ENCODE results near the gene IFT74. TPM values are rescaled to one million over a fixed set of nuclear protein-coding genes. Genes with fewer than 3 reads are reported as not detected.
A peak's percentile ranks its signal among the peaks of the same experiment; 100 is the strongest.

Gene IFT74
- total and polyA plus RNA-seq, 2 of the 13 experiments (the other 11 are each of a cell fraction or from before 2014, with no cell fraction given) = 4.2 to 12.3 TPM

- no peak for TF ChIP-seq BRF2 (CRISPR knock-in tag; IDR thresholded peaks at IDR 0.05)
- TF ChIP-seq MTA1 (CRISPR knock-in tag; IDR thresholded peaks at IDR 0.05; ENCODE audit: borderline replicate concordance) = peak; percentile 62; the same call in 1 of the 2 replicates
- peak; percentile 95 for TF ChIP-seq PHF8 (CRISPR knock-in tag; IDR thresholded peaks at IDR 0.05)
- TF ChIP-seq MED1 (CRISPR knock-in tag; IDR thresholded peaks at IDR 0.05) = 0 out of 2 replicates have a peak, but pooled peaks have one; percentile 26
- TF ChIP-seq ZNF740 (CRISPR knock-in tag; IDR thresholded peaks at IDR 0.05) = no peak
- TF ChIP-seq ZNF619 (CRISPR knock-in tag; IDR thresholded peaks at IDR 0.05) = no peak
- TF ChIP-seq ZNF83 (CRISPR knock-in tag; IDR thresholded peaks at IDR 0.05; ENCODE audit: borderline replicate concordance) = no peak; the same call in 1 of the 2 replicates
- no peak for TF ChIP-seq MAZ (IDR thresholded peaks at IDR 0.05; ENCODE audit: borderline replicate concordance, low read depth, low read length)
- TF ChIP-seq MAZ (CRISPR knock-in tag; IDR thresholded peaks at IDR 0.05; ENCODE audit: low read depth) = peak; percentile 78
- TF ChIP-seq ZKSCAN8 (CRISPR knock-in tag; IDR thresholded peaks at IDR 0.05; ENCODE audit: borderline replicate concordance) = no peak
- TF ChIP-seq MIER2 (CRISPR knock-in tag; IDR thresholded peaks at IDR 0.05) = no peak
- no peak for TF ChIP-seq DDIT3 (CRISPR knock-in tag; IDR thresholded peaks at IDR 0.05)
- TF ChIP-seq ZNF225 (CRISPR knock-in tag; IDR thresholded peaks at IDR 0.05) = peak; percentile 72
- no peak for TF ChIP-seq GPBP1L1 (CRISPR knock-in tag; IDR thresholded peaks at IDR 0.05)
- TF ChIP-seq ZNF572 (CRISPR knock-in tag; IDR thresholded peaks at IDR 0.05) = no peak
- no peak for TF ChIP-seq ZNF652 (CRISPR knock-in tag; IDR thresholded peaks at IDR 0.05; ENCODE audit: borderline replicate concordance, low read depth)
- TF ChIP-seq PBX2 (CRISPR knock-in tag; IDR thresholded peaks at IDR 0.05) = no peak
- TF ChIP-seq RCOR2 (CRISPR knock-in tag; IDR thresholded peaks at IDR 0.05) = no peak
- peak; percentile 48; the same call in 1 of the 2 replicates for TF ChIP-seq SP4 (CRISPR knock-in tag; IDR thresholded peaks at IDR 0.05)
- TF ChIP-seq MBNL3 (CRISPR knock-in tag; conservative IDR thresholded peaks at IDR 0.05) = no peak
- TF ChIP-seq GTF3A (CRISPR knock-in tag; conservative IDR thresholded peaks at IDR 0.05) = no peak; the same call in 1 of the 2 replicates
- TF ChIP-seq SIN3A (IDR thresholded peaks at IDR 0.05; ENCODE audit: borderline replicate concordance, low read depth, low read length) = peak; percentile 96
- TF ChIP-seq BCL3 (CRISPR knock-in tag; IDR thresholded peaks at IDR 0.05) = 0 out of 2 replicates have a peak, but pooled peaks have one; percentile 71
- TF ChIP-seq ZZZ3 (CRISPR knock-in tag; IDR thresholded peaks at IDR 0.05; ENCODE audit: borderline replicate concordance) = peak; percentile 80; the same call in 1 of the 2 replicates
These were observed 9.2 kb upstream of the IFT74 start, which contains the start of gene PLAA (continued) for GRCh38 chr9:26946753-26947727.

All from HepG2 (cell line).